HG03064 (cell line): ENCODE data around the gene FCAR.
"Not testable (repeated sequence)": the region's sequence is repeated elsewhere in the genome, so short reads cannot be mapped to it uniquely, and the experiment has no call there.

Experiments
- ATAC-seq: cut with Tn5 transposase; IDR thresholded peaks from one replicate; pipeline ENCODE4 v1.9.1; 2021; ENCODE audit warnings: low read depth; ENCODE audit not compliant: unreplicated experiment

FCAR gene

GRCh38 chr19:54939538-54939937 lies 65.5 kb downstream of the FCAR start:
- ATAC-seq, result not testable (repeated sequence)
